DOHH2 (cell line): ENCODE measurements around the gene C16orf89.

Experiments used
- CTCF ChIP-seq: fragments of 200-600 bp; sonication (generic); IDR thresholded peaks from one replicate; pipeline ENCODE4 v1.5.1; 2014; ENCODE audit warnings: antibody characterized with exemption, mild to moderate bottlenecking, low read depth, low read length; ENCODE audit not compliant: poor library complexity, severe bottlenecking
- EZH2phosphoT487 ChIP-seq: fragments of 200-600 bp; sonication (generic); IDR thresholded peaks from 2 replicates; pipeline ENCODE4 v1.6.1; 2017; ENCODE audit warnings: borderline replicate concordance, mild to moderate bottlenecking, antibody characterized with exemption, low read length, moderate library complexity, mixed read lengths

DNA sequence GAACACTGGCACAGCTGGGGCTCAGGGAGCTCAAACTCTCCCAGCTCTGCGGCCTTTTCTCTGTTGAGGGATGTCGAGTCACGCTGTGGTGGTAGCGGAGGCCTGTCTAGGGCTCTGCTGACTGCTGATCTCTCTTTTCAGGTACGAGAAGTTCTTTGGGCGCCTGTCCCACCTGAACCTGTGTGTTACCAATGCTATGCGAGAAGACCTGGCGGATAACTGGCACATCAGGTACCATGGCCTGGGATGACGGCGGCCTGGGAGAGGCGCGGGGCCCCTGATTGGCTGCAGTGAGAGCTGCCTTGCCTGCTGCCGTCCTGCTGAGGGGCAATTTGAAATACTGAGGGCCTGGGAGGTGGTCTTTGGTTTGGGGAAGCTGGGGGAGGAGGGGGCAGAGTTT lies 11.5 kb upstream of the C16orf89 start:
- TF ChIP-seq CTCF: no peak
- TF ChIP-seq EZH2phosphoT487: no peak
